GM23338 (cell line): ENCODE results near the gene INKA1. TPM values are rescaled to one million over a fixed set of nuclear protein-coding genes. Genes with fewer than 3 reads are reported as not detected.

ENCODE experiments used
- ATAC-seq: fragments of 200-7000 bp; cut with Tn5 transposase; 3 replicates; pipeline ENCODE4 v1.9.1; 2020
- DNase-seq: peaks from one replicate; pipeline ENCODE4 v3.0.0-alpha.2; 2015; ENCODE audit warnings: low spot score
- H2AFZ ChIP-seq: fragments of 200-600 bp; sonication (generic); 2 replicates; pipeline ENCODE4 v1.8.0; 2016; ENCODE audit warnings: antibody characterized with exemption, mild to moderate bottlenecking, moderate library complexity
- H3F3A ChIP-seq: fragments of 200-600 bp; sonication (generic); replicated peaks from 2 replicates; pipeline ENCODE4 v1.8.0; 2017; ENCODE audit warnings: antibody characterized with exemption, mixed run types, low read depth
- H3K27ac ChIP-seq: fragments of 200-600 bp; sonication (generic); 2 replicates; pipeline ENCODE4 v1.6.1; 2016; ENCODE audit warnings: low read depth
- H3K27me3 ChIP-seq: fragments of 200-600 bp; sonication (generic); 2 replicates; pipeline ENCODE4 v1.8.0; 2016; ENCODE audit warnings: mild to moderate bottlenecking, mixed run types, moderate library complexity; ENCODE audit not compliant: insufficient read depth
- H3K36me3 ChIP-seq: fragments of 200-600 bp; sonication (generic); 2 replicates; pipeline ENCODE4 v1.8.0; 2016; ENCODE audit warnings: mild to moderate bottlenecking; ENCODE audit not compliant: insufficient read depth
- H3K4me1 ChIP-seq: fragments of 200-600 bp; sonication (generic); 2 replicates; pipeline ENCODE4 v1.8.0; 2016; ENCODE audit warnings: mild to moderate bottlenecking, moderate library complexity; ENCODE audit not compliant: insufficient read depth
- H3K4me2 ChIP-seq: fragments of 200-600 bp; sonication (generic); 2 replicates; pipeline ENCODE4 v1.7.1; 2017; ENCODE audit warnings: mixed run types
- H3K4me3 ChIP-seq: fragments of 200-600 bp; sonication (generic); 2 replicates; pipeline ENCODE4 v1.6.1; 2016; ENCODE audit warnings: mixed run types
- H3K79me2 ChIP-seq: fragments of 200-600 bp; sonication (generic); replicated peaks from 2 replicates; pipeline ENCODE4 v1.8.0; 2017; ENCODE audit warnings: mild to moderate bottlenecking; ENCODE audit not compliant: insufficient read depth
- H3K9me2 ChIP-seq: fragments of 200-600 bp; sonication (generic); 2 replicates; pipeline ENCODE4 v1.8.0; 2017; ENCODE audit not compliant: insufficient read depth
- H4K20me1 ChIP-seq: fragments of 200-600 bp; sonication (generic); replicated peaks from 2 replicates; pipeline ENCODE4 v1.8.0; 2017; ENCODE audit warnings: mild to moderate bottlenecking; ENCODE audit not compliant: insufficient read depth
- H3K27ac Mint-ChIP-seq: 2 replicates; pipeline ENCODE4 v1.8.0; 2020; ENCODE audit warnings: inconsistent platforms, mild to moderate bottlenecking, moderate library complexity, mixed read lengths
- H3K27me3 Mint-ChIP-seq: 3 replicates; pipeline ENCODE4 v1.8.0; 2022; ENCODE audit warnings: low read depth, mild to moderate bottlenecking, moderate library complexity, mixed read lengths, inconsistent platforms; ENCODE audit not compliant: insufficient read depth, poor library complexity
- H3K36me3 Mint-ChIP-seq: 3 replicates; pipeline ENCODE4 v1.8.0; 2021; ENCODE audit warnings: low read depth, mild to moderate bottlenecking, inconsistent platforms, moderate library complexity, mixed read lengths
- H3K4me1 Mint-ChIP-seq: 3 replicates; pipeline ENCODE4 v1.8.0; 2020; ENCODE audit warnings: mild to moderate bottlenecking, inconsistent platforms, mixed read lengths
- H3K4me3 Mint-ChIP-seq: 3 replicates; pipeline ENCODE4 v1.8.0; 2021; ENCODE audit warnings: moderate library complexity, mild to moderate bottlenecking, inconsistent platforms, mixed read lengths
- H3K9me3 Mint-ChIP-seq: 3 replicates; pipeline ENCODE4 v1.8.0; 2020; ENCODE audit warnings: moderate library complexity, mild to moderate bottlenecking, inconsistent platforms, mixed read lengths
- CREB1 ChIP-seq: fragments of 250-450 bp; sonication (Bioruptor Pico); IDR thresholded peaks from 2 replicates; pipeline ENCODE4 v1.5.0; 2020; ENCODE audit warnings: low read depth, mild to moderate bottlenecking, moderate library complexity
- CTCF ChIP-seq, 2 experiments: fragments of 200-600 bp in 1 of 2; sonication (generic) in 1 of 2; conservative IDR thresholded peaks; 2 replicates each; pipeline versions ENCODE4 v1.5.1 to v1.6.1; 2016 to 2017; ENCODE audit warnings: antibody characterized with exemption in 2 of 2, low read depth in 2 of 2, mild to moderate bottlenecking in 2 of 2, moderate library complexity in 1 of 2
- EZH2 ChIP-seq: fragments of 200-600 bp; sonication (generic); IDR thresholded peaks from one replicate; pipeline ENCODE4 v1.8.0; 2017; ENCODE audit warnings: antibody characterized with exemption, mild to moderate bottlenecking, low read depth; ENCODE audit not compliant: unreplicated experiment
- EZH2phosphoT487 ChIP-seq: fragments of 200-600 bp; sonication (generic); IDR thresholded peaks from one replicate; pipeline ENCODE4 v1.8.1; 2018; ENCODE audit warnings: antibody characterized with exemption; ENCODE audit not compliant: unreplicated experiment
- JUNB ChIP-seq: IDR thresholded peaks from one replicate; pipeline ENCODE4 v1.6.1; 2016; ENCODE audit warnings: antibody characterized with exemption; ENCODE audit not compliant: unreplicated experiment
- POLR2AphosphoS5 ChIP-seq: IDR thresholded peaks from 2 replicates; pipeline ENCODE4 v1.6.1; 2016; ENCODE audit warnings: antibody characterized with exemption, low read depth
- STAT1 ChIP-seq: IDR thresholded peaks from one replicate; pipeline ENCODE4 v1.6.1; 2016; ENCODE audit warnings: antibody characterized with exemption; ENCODE audit not compliant: unreplicated experiment
- ZNF114 ChIP-seq: fragments of 250-450 bp; sonication (Bioruptor Pico); IDR thresholded peaks from 2 replicates; pipeline ENCODE4 v1.5.0; 2020; ENCODE audit warnings: mild to moderate bottlenecking, moderate library complexity
- ZNF331 ChIP-seq: fragments of 250-450 bp; sonication (Bioruptor Pico); IDR thresholded peaks from 2 replicates; pipeline ENCODE4 v1.5.0; 2020; ENCODE audit warnings: low read depth, mild to moderate bottlenecking, moderate library complexity
- polyA plus RNA-seq: library from polyadenylated mRNA; unstranded; fragments of >200 nt; fragmentation: Nextera tagmentation; extraction: Ambion mirVana; gene quantifications from 2 replicates; pipeline ENCODE4 v1.2.1, GENCODE V29; 2016
- total RNA-seq: library from RNA; depleted of rRNA; stranded (reverse); fragments of >200 nt; shearing (Covaris generic); gene quantifications from 2 replicates; pipeline ENCODE4 v1.2.3, GENCODE V29; 2014
- TF ChIP-seq, protein P1 (sequence below): fragments of 250-450 bp; sonication (Bioruptor Pico); IDR thresholded peaks from 2 replicates; pipeline ENCODE4 v1.5.0; 2020; ENCODE audit warnings: mild to moderate bottlenecking, moderate library complexity
- TF ChIP-seq, protein P2 (sequence below): IDR thresholded peaks from 2 replicates; pipeline ENCODE4 v1.6.1; 2016; ENCODE audit warnings: antibody characterized with exemption

Gene INKA1
- total and polyA plus RNA-seq, 2 experiments from 2014 or later = 3.7 to 4.0 TPM

GRCh38 chr3:49754536-49754935 is 48.5 kb upstream of the INKA1 start (continued):
- TF ChIP-seq, protein P1, sequence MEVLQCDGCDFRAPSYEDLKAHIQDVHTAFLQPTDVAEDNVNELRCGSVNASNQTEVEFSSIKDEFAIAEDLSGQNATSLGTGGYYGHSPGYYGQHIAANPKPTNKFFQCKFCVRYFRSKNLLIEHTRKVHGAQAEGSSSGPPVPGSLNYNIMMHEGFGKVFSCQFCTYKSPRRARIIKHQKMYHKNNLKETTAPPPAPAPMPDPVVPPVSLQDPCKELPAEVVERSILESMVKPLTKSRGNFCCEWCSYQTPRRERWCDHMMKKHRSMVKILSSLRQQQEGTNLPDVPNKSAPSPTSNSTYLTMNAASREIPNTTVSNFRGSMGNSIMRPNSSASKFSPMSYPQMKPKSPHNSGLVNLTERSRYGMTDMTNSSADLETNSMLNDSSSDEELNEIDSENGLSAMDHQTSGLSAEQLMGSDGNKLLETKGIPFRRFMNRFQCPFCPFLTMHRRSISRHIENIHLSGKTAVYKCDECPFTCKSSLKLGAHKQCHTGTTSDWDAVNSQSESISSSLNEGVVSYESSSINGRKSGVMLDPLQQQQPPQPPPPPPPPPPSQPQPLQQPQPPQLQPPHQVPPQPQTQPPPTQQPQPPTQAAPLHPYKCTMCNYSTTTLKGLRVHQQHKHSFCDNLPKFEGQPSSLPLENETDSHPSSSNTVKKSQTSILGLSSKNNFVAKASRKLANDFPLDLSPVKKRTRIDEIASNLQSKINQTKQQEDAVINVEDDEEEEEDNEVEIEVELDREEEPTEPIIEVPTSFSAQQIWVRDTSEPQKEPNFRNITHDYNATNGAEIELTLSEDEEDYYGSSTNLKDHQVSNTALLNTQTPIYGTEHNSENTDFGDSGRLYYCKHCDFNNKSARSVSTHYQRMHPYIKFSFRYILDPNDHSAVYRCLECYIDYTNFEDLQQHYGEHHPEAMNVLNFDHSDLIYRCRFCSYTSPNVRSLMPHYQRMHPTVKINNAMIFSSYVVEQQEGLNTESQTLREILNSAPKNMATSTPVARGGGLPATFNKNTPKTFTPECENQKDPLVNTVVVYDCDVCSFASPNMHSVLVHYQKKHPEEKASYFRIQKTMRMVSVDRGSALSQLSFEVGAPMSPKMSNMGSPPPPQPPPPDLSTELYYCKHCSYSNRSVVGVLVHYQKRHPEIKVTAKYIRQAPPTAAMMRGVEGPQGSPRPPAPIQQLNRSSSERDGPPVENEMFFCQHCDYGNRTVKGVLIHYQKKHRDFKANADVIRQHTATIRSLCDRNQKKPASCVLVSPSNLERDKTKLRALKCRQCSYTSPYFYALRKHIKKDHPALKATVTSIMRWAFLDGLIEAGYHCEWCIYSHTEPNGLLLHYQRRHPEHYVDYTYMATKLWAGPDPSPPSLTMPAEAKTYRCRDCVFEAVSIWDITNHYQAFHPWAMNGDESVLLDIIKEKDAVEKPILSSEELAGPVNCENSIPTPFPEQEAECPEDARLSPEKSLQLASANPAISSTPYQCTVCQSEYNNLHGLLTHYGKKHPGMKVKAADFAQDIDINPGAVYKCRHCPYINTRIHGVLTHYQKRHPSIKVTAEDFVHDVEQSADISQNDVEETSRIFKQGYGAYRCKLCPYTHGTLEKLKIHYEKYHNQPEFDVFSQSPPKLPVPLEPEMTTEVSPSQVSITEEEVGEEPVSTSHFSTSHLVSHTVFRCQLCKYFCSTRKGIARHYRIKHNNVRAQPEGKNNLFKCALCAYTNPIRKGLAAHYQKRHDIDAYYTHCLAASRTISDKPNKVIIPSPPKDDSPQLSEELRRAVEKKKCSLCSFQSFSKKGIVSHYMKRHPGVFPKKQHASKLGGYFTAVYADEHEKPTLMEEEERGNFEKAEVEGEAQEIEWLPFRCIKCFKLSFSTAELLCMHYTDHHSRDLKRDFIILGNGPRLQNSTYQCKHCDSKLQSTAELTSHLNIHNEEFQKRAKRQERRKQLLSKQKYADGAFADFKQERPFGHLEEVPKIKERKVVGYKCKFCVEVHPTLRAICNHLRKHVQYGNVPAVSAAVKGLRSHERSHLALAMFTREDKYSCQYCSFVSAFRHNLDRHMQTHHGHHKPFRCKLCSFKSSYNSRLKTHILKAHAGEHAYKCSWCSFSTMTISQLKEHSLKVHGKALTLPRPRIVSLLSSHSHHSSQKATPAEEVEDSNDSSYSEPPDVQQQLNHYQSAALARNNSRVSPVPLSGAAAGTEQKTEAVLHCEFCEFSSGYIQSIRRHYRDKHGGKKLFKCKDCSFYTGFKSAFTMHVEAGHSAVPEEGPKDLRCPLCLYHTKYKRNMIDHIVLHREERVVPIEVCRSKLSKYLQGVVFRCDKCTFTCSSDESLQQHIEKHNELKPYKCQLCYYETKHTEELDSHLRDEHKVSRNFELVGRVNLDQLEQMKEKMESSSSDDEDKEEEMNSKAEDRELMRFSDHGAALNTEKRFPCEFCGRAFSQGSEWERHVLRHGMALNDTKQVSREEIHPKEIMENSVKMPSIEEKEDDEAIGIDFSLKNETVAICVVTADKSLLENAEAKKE (CRISPR knock-in tag) = no peak
- TF ChIP-seq EZH2 (no peak), ZNF114 (CRISPR knock-in tag) (no peak), CREB1 (CRISPR knock-in tag) (no peak), JUNB (no peak), EZH2phosphoT487 (no peak), POLR2AphosphoS5 (no peak)
- TF ChIP-seq, protein P2, sequence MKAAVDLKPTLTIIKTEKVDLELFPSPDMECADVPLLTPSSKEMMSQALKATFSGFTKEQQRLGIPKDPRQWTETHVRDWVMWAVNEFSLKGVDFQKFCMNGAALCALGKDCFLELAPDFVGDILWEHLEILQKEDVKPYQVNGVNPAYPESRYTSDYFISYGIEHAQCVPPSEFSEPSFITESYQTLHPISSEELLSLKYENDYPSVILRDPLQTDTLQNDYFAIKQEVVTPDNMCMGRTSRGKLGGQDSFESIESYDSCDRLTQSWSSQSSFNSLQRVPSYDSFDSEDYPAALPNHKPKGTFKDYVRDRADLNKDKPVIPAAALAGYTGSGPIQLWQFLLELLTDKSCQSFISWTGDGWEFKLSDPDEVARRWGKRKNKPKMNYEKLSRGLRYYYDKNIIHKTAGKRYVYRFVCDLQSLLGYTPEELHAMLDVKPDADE = no peak

GRCh38 chr3:49756036-49756435 is 47.0 kb upstream of the INKA1 start:
- no peaks in the 10 kb centered on the region for H3K27me3 Mint-ChIP-seq
- Histone ChIP-seq H3K27ac (no peak overlapping the region; the same call in 1 of the 2 replicates), H3K9me2 (no peaks in the 10 kb centered on the region), H3K4me3 (no peak overlapping the region), H3K79me2 (peaks cover 90% of the 10 kb centered on the region), H2AFZ (no peak overlapping the region), H4K20me1 (peaks cover 36% of the 10 kb centered on the region), H3F3A (0 out of 2 replicates have a peak, but pooled peaks cover 5% of the 10 kb centered on the region), H3K4me1 (no peaks in the 10 kb centered on the region), H3K36me3 (no peaks in the 10 kb centered on the region), H3K4me2 (no peak overlapping the region), H3K27me3 (no peaks in the 10 kb centered on the region)
- DNase-seq (peak; percentile 8), ATAC-seq (no peak; the same call in 2 of the 3 replicates)
- peaks cover 4% of the 10 kb centered on the region; the same call in 1 of the 3 replicates for H3K4me1 Mint-ChIP-seq
- no peak overlapping the region for H3K27ac Mint-ChIP-seq
- no peak overlapping the region for H3K4me3 Mint-ChIP-seq
- H3K36me3 Mint-ChIP-seq = no peaks in the 10 kb centered on the region
- H3K9me3 Mint-ChIP-seq = no peaks in the 10 kb centered on the region
- TF ChIP-seq CTCF (conservative IDR thresholded peaks at IDR 0.05; ENCODE audit: low read depth in 2 of 2) (no peak), CREB1 (CRISPR knock-in tag) (no peak), ZNF331 (no peak), STAT1 (no peak), EZH2phosphoT487 (no peak), ZNF114 (CRISPR knock-in tag) (no peak), EZH2 (no peak), JUNB (no peak)
- TF ChIP-seq, protein P2 = no peak
